VCaP (cell line): ENCODE measurements around the gene UCP3.

Experiments used
- H3K27ac ChIP-seq: fragments of 450-650 bp; 2 replicates; pipeline ENCODE4 v1.5.1; 2017
- TF ChIP-seq, protein P1 (sequence below): fragments of 450-650 bp; conservative IDR thresholded peaks from 2 replicates; pipeline ENCODE4 v1.5.1; 2017; ENCODE audit warnings: mild to moderate bottlenecking, moderate library complexity

The UCP3 gene

DNA sequence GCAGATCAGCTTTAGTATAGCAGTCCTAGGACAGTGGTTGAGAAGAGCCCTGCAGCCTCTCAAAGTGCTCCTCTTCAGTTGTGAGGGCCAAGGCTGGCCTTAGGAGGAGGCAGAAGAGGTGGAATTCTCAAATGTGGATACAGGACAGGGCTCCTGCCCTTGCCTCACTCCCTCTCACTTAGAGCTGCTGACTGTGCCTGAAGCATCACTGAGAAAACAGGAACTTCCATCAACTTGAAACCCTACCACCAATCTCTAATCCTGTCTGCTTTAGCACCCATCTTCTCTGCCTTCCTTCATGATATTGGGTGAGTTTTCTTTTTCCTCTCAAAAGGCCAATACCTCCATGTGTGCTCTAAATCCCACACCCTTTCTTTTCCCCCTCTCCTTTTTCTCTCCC, 14.4 kb upstream of the UCP3 start:
- no peak overlapping the region for H3K27ac ChIP-seq
- TF ChIP-seq, protein P1, sequence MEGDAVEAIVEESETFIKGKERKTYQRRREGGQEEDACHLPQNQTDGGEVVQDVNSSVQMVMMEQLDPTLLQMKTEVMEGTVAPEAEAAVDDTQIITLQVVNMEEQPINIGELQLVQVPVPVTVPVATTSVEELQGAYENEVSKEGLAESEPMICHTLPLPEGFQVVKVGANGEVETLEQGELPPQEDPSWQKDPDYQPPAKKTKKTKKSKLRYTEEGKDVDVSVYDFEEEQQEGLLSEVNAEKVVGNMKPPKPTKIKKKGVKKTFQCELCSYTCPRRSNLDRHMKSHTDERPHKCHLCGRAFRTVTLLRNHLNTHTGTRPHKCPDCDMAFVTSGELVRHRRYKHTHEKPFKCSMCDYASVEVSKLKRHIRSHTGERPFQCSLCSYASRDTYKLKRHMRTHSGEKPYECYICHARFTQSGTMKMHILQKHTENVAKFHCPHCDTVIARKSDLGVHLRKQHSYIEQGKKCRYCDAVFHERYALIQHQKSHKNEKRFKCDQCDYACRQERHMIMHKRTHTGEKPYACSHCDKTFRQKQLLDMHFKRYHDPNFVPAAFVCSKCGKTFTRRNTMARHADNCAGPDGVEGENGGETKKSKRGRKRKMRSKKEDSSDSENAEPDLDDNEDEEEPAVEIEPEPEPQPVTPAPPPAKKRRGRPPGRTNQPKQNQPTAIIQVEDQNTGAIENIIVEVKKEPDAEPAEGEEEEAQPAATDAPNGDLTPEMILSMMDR, result no peak

DNA sequence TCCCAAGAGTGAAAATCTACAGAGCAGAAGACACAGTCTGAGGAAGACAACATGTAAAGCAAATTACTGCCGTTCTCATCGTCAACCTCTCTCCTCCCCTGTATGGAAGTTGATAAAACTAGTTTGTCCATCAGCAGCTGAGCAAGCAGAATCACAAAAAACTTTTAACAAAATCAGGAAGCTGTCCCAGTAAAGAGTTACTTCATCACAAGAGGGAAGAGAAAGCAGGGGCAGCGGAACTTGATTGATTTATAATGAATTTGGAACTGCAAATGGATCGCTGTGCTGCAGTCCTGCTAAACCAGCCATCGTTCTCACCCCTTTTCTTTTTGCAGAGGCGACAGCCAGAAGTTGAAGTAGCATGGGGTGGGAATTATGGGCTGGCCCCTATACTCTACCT, 13.7 kb upstream of the UCP3 start:
- TF ChIP-seq, protein P1, result no peak
- H3K27ac ChIP-seq, result no peak overlapping the region

DNA sequence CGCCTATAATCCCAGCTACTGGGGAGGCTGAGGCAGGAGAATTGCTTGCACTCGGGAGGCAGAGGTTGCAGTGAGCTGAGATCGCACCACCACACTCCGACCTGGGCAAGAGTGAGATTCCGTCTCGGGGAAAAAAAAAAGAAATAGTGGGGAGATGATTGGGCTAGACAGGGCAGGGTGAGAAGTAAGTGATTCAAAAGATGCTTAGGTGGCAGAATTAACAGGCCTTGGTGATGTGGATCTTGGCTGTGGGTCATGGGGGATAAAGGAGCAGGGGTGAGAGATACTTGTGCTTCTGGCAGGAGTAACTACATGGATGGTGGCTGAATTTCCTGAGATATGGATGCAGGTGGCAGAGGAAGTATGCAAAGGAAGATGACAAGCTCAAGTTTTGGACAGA, 13.1 kb upstream of the UCP3 start:
- TF ChIP-seq, protein P1, result no peak
- H3K27ac ChIP-seq, result no peak overlapping the region

DNA sequence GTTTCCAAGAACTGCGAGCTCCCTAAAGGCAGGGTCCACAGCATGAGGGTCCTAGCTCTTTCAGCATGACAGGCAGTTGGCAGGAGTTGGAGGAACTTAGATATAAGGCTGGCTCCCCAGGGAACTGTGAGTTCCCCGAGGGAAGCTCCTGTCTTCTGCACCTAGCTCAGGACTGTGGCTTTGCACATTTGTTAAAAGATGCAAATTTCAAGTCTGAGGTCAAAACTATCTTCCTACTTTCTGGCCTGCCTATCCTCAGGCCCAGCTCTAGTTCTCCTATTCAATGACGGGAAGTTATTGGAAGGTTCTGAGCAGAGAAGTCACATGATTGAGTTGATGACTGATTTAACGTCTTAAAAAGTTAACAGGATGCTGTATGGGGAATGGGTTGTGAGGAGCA, 11.7 kb upstream of the UCP3 start:
- H3K27ac ChIP-seq, result no peak overlapping the region
- TF ChIP-seq, protein P1, result no peak

DNA sequence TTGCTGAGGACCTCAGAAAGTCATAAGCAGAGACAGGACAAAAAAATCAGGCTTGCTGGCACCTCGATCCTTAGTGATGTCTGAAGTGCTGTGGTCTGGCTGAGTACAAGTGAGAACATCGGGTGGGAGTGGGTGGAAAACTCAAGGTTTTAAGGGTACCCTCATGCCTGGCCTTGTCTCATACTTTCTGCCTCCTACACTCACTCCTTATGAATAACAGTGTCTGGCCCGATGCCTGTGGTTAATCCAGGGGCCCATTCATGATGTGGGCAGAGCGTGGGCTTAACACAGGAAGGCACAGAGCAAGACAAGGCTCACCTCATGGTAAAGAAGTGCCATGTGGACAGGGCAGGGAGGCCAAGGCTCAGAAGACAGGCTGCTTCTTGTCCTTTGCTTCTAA, 11.0 kb upstream of the UCP3 start:
- H3K27ac ChIP-seq, result no peak overlapping the region
- TF ChIP-seq, protein P1, result no peak

DNA sequence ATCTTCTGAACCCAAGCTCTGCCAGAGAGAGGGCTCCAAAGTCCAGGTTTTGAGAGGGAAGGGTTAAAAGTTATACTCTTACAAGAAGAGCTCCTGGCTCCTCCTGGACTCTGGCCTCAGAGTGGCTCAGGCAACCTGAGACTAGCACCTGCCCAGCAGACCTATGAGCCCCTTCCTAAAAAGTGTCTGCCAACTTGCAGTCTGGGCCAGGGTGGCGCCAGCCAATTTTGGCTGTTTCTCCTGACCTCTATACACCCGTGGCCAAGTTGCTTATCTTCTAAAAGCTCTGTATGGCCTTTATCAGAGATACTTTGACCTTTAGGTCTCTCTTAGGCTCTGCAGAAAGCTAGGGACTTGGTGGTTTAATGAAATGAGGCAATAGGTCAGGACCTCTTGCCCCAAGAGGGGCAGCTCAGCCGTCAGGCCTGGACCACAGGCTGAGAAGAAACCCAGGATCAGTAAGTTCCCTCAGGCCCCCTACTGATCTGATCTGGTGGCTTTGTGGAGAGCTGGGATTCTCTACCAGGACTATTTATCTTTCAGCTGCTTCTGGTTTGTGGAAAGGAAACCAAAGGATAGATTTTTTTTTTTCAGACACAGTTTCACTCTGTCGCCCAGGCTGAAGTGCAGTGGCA, 10.3 kb upstream of the UCP3 start:
- H3K27ac ChIP-seq, result no peak overlapping the region
- TF ChIP-seq, protein P1, result no peak

DNA sequence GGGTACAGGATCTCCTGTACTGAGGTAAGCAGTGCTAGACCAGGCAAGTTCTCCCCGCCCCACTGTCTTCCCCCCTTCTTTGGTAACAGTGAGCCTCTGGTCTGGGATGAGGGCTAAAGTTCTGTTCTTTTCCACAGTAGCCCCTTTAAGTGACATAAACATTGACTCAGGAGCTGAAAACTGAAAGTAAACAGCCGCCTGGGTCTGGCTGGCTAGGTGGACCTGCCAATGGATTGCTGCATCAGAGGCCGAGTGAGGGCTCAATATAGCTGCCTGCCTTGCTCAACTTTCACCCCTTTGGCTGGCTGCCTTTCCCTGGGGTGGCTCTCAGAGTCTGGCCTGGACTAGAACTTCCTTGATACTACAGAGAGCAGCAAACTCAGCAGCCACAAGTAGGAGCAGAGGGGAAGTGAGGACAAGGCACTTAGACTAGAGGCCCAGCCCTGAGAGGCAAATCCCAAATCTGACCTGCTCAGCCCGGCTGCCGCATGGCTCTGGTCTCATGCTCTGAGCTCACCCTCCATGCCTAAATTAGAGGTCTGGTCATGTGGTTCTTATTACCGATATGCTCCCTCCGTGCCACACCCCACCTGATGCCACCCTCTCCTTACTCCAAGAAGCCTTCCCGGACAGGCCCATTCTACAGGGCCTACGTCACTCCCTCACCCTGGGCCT, 9.6 kb upstream of the UCP3 start:
- H3K27ac ChIP-seq, result no peak overlapping the region
- TF ChIP-seq, protein P1, result no peak
